Measurements from ENCODE around the gene CDH23.

DNA sequence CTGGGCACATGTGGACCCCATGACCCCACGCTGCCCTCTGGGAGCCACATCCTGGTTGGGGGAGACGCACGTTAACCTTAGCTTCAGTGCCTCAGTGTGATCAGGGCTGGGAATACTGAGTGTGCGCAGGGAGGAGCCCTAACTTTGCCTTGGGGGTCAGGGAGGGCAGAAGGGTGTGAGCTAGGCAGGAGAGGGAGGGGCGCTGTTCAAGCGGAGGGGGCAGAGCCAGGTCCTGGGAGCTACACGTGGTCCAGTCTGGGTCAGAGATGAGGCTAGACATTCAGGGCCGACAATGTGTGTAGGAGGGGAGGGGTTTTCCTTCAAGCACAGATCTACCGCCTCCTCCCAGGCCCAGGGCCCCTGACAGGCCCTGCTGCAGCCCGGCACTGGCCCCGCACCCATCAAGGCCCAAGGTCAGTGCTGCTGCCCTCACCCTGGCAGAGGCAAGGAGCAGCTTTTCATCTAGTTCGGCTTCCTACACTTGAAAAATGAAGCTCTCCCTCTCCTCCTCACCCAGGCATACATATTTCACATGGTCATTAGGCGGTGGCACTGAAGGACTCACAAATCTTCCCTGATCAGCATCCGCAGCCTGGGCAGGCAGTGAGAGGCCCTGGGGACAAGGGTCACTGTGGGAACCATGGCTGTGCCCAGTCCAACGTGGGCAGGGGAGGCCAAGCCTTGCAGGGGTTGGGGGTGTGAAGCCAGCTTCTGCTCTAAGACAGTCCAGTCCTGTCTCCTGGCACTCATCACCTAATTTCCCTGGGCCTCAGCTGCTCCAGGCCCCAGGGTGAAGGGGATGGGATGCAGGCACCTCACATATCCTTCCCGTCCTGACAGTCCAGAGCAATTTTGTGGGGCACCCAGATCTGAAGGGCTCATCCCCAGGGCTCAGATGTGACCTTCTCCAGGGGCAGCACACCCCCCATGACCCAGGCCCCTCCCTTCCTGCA lies 275.6 kb downstream of the CDH23 start:
- TF ChIP-seq CREB1 (IDR thresholded peaks at IDR 0.05) (no peak), CREB1 (CRISPR knock-in tag; IDR thresholded peaks at IDR 0.05) (no peak), NFYB (IDR thresholded peaks at IDR 0.05; ENCODE audit: extremely low read depth, insufficient read length) (no peak), GABPB1 (CRISPR knock-in tag; IDR thresholded peaks at IDR 0.05) (no peak), RNF2 (IDR thresholded peaks at IDR 0.05) (no peak), NFIC (IDR thresholded peaks at IDR 0.05) (no peak), CHD1 (IDR thresholded peaks at IDR 0.05; ENCODE audit: low read length) (no peak), TRIM28 (IDR thresholded peaks at IDR 0.05) (no peak), ZNF124 (CRISPR knock-in tag; IDR thresholded peaks at IDR 0.05) (no peak), ZNF695 (CRISPR knock-in tag; IDR thresholded peaks at IDR 0.05) (no peak), CBFA2T2 (conservative IDR thresholded peaks at IDR 0.05) (no peak), SPI1 (IDR thresholded peaks at IDR 0.05; ENCODE audit: borderline replicate concordance, low read depth, low read length) (no peak), FOXJ2 (tag; IDR thresholded peaks at IDR 0.05) (no peak), ZNF224 (CRISPR knock-in tag; IDR thresholded peaks at IDR 0.05) (no peak)
